ENCODE data around the gene CTDSPL. TPM values are rescaled to one million over a fixed set of nuclear protein-coding genes. Genes with fewer than 3 reads are reported as not detected.

The CTDSPL gene
- total and polyA plus RNA-seq, 2 of the 8 experiments (the other 6 are each of a cell fraction or from before 2014, with no cell fraction given) = 20.3 to 42.2 TPM

DNA sequence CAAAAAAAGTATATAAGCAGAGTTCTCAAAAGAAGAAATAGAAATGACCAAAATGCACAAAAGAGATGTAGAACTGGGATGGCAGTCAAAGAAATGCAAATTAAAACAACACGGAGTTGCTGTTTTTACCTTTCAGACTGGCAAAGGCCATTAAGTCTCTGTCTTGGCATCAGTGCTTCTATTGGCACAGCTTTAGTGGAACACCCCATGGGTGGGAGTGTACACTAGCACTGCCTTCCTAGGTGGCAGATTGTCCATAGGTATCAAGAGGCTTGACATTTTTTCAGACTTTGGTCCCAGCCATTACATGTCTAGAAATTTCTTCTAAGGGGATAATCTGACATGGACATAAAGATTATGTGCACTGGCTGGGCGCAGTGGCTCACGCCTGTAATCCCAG lies 70.8 kb downstream of the CTDSPL start:
- CTCF ChIA-PET (ENCODE audit: partially characterized antibody) = interaction anchor here (0.9 to 1.5 kb wide), 3 partner anchors 9 to 77 kb away, joined by 3 to 4 read pairs (median 3); no protein-coding TSS in a partner anchor
- H3K4ac ChIP-seq (replicated peaks; ENCODE audit: insufficient read length, low read depth, low read length) = no peak overlapping the region
- WGBS, 2 experiments (ENCODE audit: extremely low coverage in 1 of 2, insufficient coverage in 1 of 2, insufficient read length in 1 of 2, insufficient replicate concordance in 2 of 2, low coverage in 1 of 2, low lambda C conversion rate in 2 of 2, missing lambda C conversion rate in 1 of 2) = 93% methylated on average over 3 of the region's 3 CpGs; no CpG with 5 or more reads in 1 of the 2 experiments
- no peak overlapping the region for H3K27ac ChIP-seq (ENCODE audit: low read depth, low read length)
- no peak overlapping the region for H3K4me3 ChIP-seq (ENCODE audit: extremely low read depth in 1 of 4, insufficient read depth in 2 of 4, low read depth in 3 of 4, low read length in 4 of 4)
- no peak overlapping the region for H4K8ac ChIP-seq (ENCODE audit: extremely low read depth, insufficient read depth, low read length)
- DNase-seq (ENCODE audit: low read depth in 1 of 2, low spot score in 2 of 2) (no peak), FAIRE-seq (no peak)
- no peak overlapping the region for H3K14ac ChIP-seq (ENCODE audit: insufficient read length)
- H3K27me3 ChIP-seq (replicated peaks in 1 of 4; ENCODE audit: control insufficient read depth in 3 of 4, extremely low read depth in 1 of 4, insufficient read depth in 3 of 4, low read length in 3 of 4) = no peaks in the 10 kb centered on the region
- no peak overlapping the region for H3K56ac ChIP-seq (replicated peaks; ENCODE audit: insufficient read length, low read depth, low read length)
- H2BK12ac ChIP-seq (ENCODE audit: low read depth, low read length) = no peak overlapping the region
- no peak overlapping the region for H2AK5ac ChIP-seq (ENCODE audit: low read depth, low read length)
- no peak overlapping the region for H4K5ac ChIP-seq (ENCODE audit: insufficient read length, low read depth, low read length)
- H3K36me3 ChIP-seq (ENCODE audit: control insufficient read depth in 2 of 4, insufficient read depth in 4 of 4, low read length in 3 of 4) = no peaks in the 10 kb centered on the region
- no peak overlapping the region for H2BK5ac ChIP-seq (ENCODE audit: low read depth, low read length)
- no peak overlapping the region for H2AFZ ChIP-seq (ENCODE audit: low read length)
- H3K9ac ChIP-seq (replicated peaks in 1 of 4; ENCODE audit: extremely low read depth in 1 of 4, low read depth in 3 of 4, low read length in 3 of 4) = no peak overlapping the region
- no peaks in the 10 kb centered on the region for H3K23me2 ChIP-seq (ENCODE audit: low read depth, low read length)
- no peak overlapping the region for H2BK120ac ChIP-seq (replicated peaks; ENCODE audit: low read depth, low read length)
- peaks cover 0 to 1% of the 10 kb centered on the region in 2 experiments for H4K20me1 ChIP-seq (replicated peaks in 1 of 2; ENCODE audit: control insufficient read depth in 1 of 2, insufficient read depth in 2 of 2, low read length in 2 of 2)
- H3K18ac ChIP-seq (ENCODE audit: extremely low read depth, low read length) = no peak overlapping the region
- H4K91ac ChIP-seq (replicated peaks; ENCODE audit: insufficient read length, low read length) = no peak overlapping the region
- no peaks in the 10 kb centered on the region for H3K79me2 ChIP-seq (ENCODE audit: control insufficient read depth in 1 of 2, insufficient read depth in 2 of 2, low read length in 2 of 2)
- no peaks in the 10 kb centered on the region; the same call in 1 of the 2 replicates for H3K79me1 ChIP-seq (ENCODE audit: low read depth, low read length)
- H3K9me3 ChIP-seq (ENCODE audit: insufficient read depth in 2 of 2, low read depth in 1 of 2, low read length in 1 of 2) = no peaks in the 10 kb centered on the region
- H2BK20ac ChIP-seq (ENCODE audit: low read length) = no peak overlapping the region
- POLR2A ChIA-PET (ENCODE audit: partially characterized antibody) = no interaction called here
- no peak overlapping the region for H3K23ac ChIP-seq (ENCODE audit: insufficient read length)
- peaks cover 0 to 4% (median 1%) of the 10 kb centered on the region in 4 experiments; a peak in 2 of 7 replicates for H3K4me1 ChIP-seq (replicated peaks in 1 of 4; ENCODE audit: control insufficient read depth in 3 of 4, insufficient read depth in 4 of 4, low read length in 3 of 4)
- H2BK15ac ChIP-seq (ENCODE audit: low read length) = no peak overlapping the region
- no peak overlapping the region for H3K4me2 ChIP-seq (ENCODE audit: insufficient read depth in 1 of 2, low read depth in 2 of 2, low read length in 2 of 2)
- TF ChIP-seq TCF12 (IDR thresholded peaks at IDR 0.05; ENCODE audit: low read depth, low read length) = no peak
- TF ChIP-seq SAP30 (IDR thresholded peaks at IDR 0.05; ENCODE audit: insufficient read depth, insufficient replicate concordance, low read length) = no peak
- no peak for TF ChIP-seq HDAC2 (IDR thresholded peaks at IDR 0.05; ENCODE audit: borderline replicate concordance in 1 of 2, low read depth in 2 of 2, low read length in 2 of 2)
